OCI-LY3 (cell line): ENCODE data around the gene BACH1.

Experiments
- H2AFZ ChIP-seq: fragments of 200-600, 300-600 bp; shearing (Covaris generic); 2 replicates; pipeline ENCODE4 v1.6.0; 2014; ENCODE audit warnings: antibody characterized with exemption, low read depth, low read length
- H3K27ac ChIP-seq: fragments of 200-600, 300-600 bp; sonication (generic); 2 replicates; pipeline ENCODE4 v1.5.1; 2014; ENCODE audit warnings: mild to moderate bottlenecking, low read length, moderate library complexity, mixed read lengths
- H3K27me3 ChIP-seq: fragments of 200-600, 300-600 bp; sonication (generic); 2 replicates; pipeline ENCODE4 v1.6.1; 2014; ENCODE audit warnings: low read depth, low read length, mixed read lengths
- H3K36me3 ChIP-seq: fragments of 200-600, 300-600 bp; sonication (generic); replicated peaks from 2 replicates; pipeline ENCODE3; 2014; ENCODE audit warnings: low read depth, low read length, mixed read lengths
- H3K4me1 ChIP-seq: fragments of 300-600, 200-600 bp; sonication (generic); 2 replicates; pipeline ENCODE4 v1.6.1; 2014; ENCODE audit warnings: low read length, mixed read lengths
- H3K4me2 ChIP-seq: fragments of 200-600, 300-600 bp; sonication (generic); 2 replicates; pipeline ENCODE4 v1.6.1; 2014; ENCODE audit warnings: low read length, mixed read lengths
- H3K4me3 ChIP-seq: fragments of 300-600, 200-600 bp; sonication (generic); 2 replicates; pipeline ENCODE4 v1.5.1; 2014; ENCODE audit warnings: antibody characterized with exemption, mild to moderate bottlenecking, low read length, moderate library complexity
- H3K79me2 ChIP-seq: fragments of 300-600, 200-600 bp; shearing (Covaris generic); 2 replicates; pipeline ENCODE4 v1.6.1; 2014; ENCODE audit warnings: mild to moderate bottlenecking, low read length, mixed read lengths
- H3K9ac ChIP-seq: fragments of 300-600, 200-600 bp; shearing (Covaris generic); 2 replicates; pipeline ENCODE4 v1.6.0; 2014; ENCODE audit warnings: mild to moderate bottlenecking, low read length, moderate library complexity
- H3K9me3 ChIP-seq: fragments of 200-600, 300-600 bp; shearing (Covaris generic); 2 replicates; pipeline ENCODE4 v1.6.1; 2014; ENCODE audit warnings: low read length, mixed read lengths; ENCODE audit not compliant: insufficient read depth
- H4K20me1 ChIP-seq: fragments of 200-600, 300-600 bp; sonication (generic); 2 replicates; pipeline ENCODE4 v1.6.1; 2016; ENCODE audit warnings: low read length, mixed read lengths; ENCODE audit not compliant: insufficient read depth
- CTCF ChIP-seq: fragments of 200-600, 300-600 bp; sonication (generic); IDR thresholded peaks from 2 replicates; pipeline ENCODE4 v1.5.1; 2014; ENCODE audit warnings: antibody characterized with exemption, low read length, low read depth
- EZH2phosphoT487 ChIP-seq: fragments of 200-600 bp; shearing (Covaris generic); IDR thresholded peaks from 2 replicates; pipeline ENCODE4 v1.6.1; 2018; ENCODE audit warnings: antibody characterized with exemption, mixed run types, low read depth

The BACH1 gene

GRCh38 chr21:29386803-29387202, 88.1 kb downstream of the BACH1 start:
- Histone ChIP-seq H2AFZ (no peak overlapping the region), H3K79me2 (no peaks in the 10 kb centered on the region), H3K9me3 (no peaks in the 10 kb centered on the region), H4K20me1 (no peaks in the 10 kb centered on the region), H3K9ac (no peak overlapping the region), H3K36me3 (no peaks in the 10 kb centered on the region), H3K27ac (no peak overlapping the region), H3K4me2 (no peak overlapping the region), H3K4me3 (no peak overlapping the region), H3K4me1 (no peaks in the 10 kb centered on the region), H3K27me3 (no peaks in the 10 kb centered on the region)
- TF ChIP-seq CTCF = no peak
- no peak for TF ChIP-seq EZH2phosphoT487

GRCh38 chr21:29387598-29387997, 88.9 kb downstream of the BACH1 start:
- Histone ChIP-seq H3K4me2 (no peak overlapping the region), H3K79me2 (no peaks in the 10 kb centered on the region), H2AFZ (no peak overlapping the region), H3K9me3 (no peaks in the 10 kb centered on the region), H3K9ac (no peak overlapping the region), H3K27me3 (no peaks in the 10 kb centered on the region), H3K4me1 (no peaks in the 10 kb centered on the region), H4K20me1 (no peaks in the 10 kb centered on the region), H3K27ac (no peak overlapping the region), H3K36me3 (no peaks in the 10 kb centered on the region), H3K4me3 (no peak overlapping the region)
- TF ChIP-seq EZH2phosphoT487 = no peak
- no peak for TF ChIP-seq CTCF

GRCh38 chr21:29389136-29389535, 90.4 kb downstream of the BACH1 start:
- Histone ChIP-seq H4K20me1 (no peaks in the 10 kb centered on the region), H3K36me3 (no peaks in the 10 kb centered on the region), H3K4me1 (no peaks in the 10 kb centered on the region), H3K4me3 (no peak overlapping the region), H2AFZ (no peak overlapping the region), H3K9ac (no peak overlapping the region), H3K79me2 (no peaks in the 10 kb centered on the region), H3K4me2 (no peak overlapping the region), H3K27me3 (no peaks in the 10 kb centered on the region), H3K27ac (no peak overlapping the region), H3K9me3 (no peaks in the 10 kb centered on the region)
- TF ChIP-seq EZH2phosphoT487 (no peak), CTCF (no peak)

- no peaks in the 10 kb centered on the region for H3K9me3 ChIP-seq
- H3K4me1 ChIP-seq = peaks cover 4% of the 10 kb centered on the region; the same call in 1 of the 2 replicates
- no peaks in the 10 kb centered on the region for H3K79me2 ChIP-seq
- no peak overlapping the region for H2AFZ ChIP-seq
- TF ChIP-seq EZH2phosphoT487 = no peak
- no peak for TF ChIP-seq CTCF
- no peak overlapping the region for H3K27ac ChIP-seq
- no peaks in the 10 kb centered on the region for H4K20me1 ChIP-seq
- H3K36me3 ChIP-seq = no peaks in the 10 kb centered on the region
- H3K9ac ChIP-seq = no peak overlapping the region
- no peaks in the 10 kb centered on the region for H3K27me3 ChIP-seq
- no peak overlapping the region for H3K4me3 ChIP-seq
- H3K4me2 ChIP-seq = no peak overlapping the region
Measured at GRCh38 chr21:29390778-29391177, 92.1 kb downstream of the BACH1 start.
